ENCODE measurements around the gene HDAC4.

GRCh38 chr2:239261356-239261755 is 139.5 kb downstream of the HDAC4 start:
- no peak for TF ChIP-seq CHD7 (IDR thresholded peaks at IDR 0.05; ENCODE audit: insufficient replicate concordance, low read length)
- TF ChIP-seq SP1 (IDR thresholded peaks at IDR 0.05; ENCODE audit: low read depth, low read length) = no peak
- TF ChIP-seq NRF1 (IDR thresholded peaks at IDR 0.05; ENCODE audit: low read depth, low read length) = no peak
- TF ChIP-seq POLR2A (IDR thresholded peaks at IDR 0.05; ENCODE audit: control extremely low read depth in 1 of 2, low read depth in 2 of 2, low read length in 2 of 2) = no peak

Measured in H1 (cell line).